Spleen (tissue), 11 donors: ENCODE data around the gene ATF4. TPM values are rescaled to one million over a fixed set of nuclear protein-coding genes. Genes with fewer than 3 reads are reported as not detected.
A peak's percentile ranks its signal among the peaks of the same experiment; 100 is the strongest.

ENCODE experiments used
- DNase-seq: peaks from one replicate; pipeline ENCODE4 v3.0.0-alpha.2; 2020
- H3K27ac ChIP-seq, 8 donors: fragments of 200-600 bp; sonication (generic) in 7 of 8; 1 replicate in 4 of 8; 2 replicates in 4 of 8; pipeline versions ENCODE4 v1.5.0 to v1.8.0; 2016 to 2021; ENCODE audit warnings: inconsistent platforms in 4 of 8, mild to moderate bottlenecking in 4 of 8, moderate library complexity in 1 of 8
- H3K27me3 ChIP-seq, 7 donors: fragments of 200-600 bp; sonication (generic) in 6 of 7; replicated peaks in 1 of 7; 1 replicate in 4 of 7; 2 replicates in 3 of 7; pipeline versions ENCODE4 v1.5.0 to v1.8.0; 2016 to 2021; ENCODE audit warnings: inconsistent platforms in 3 of 7, mild to moderate bottlenecking in 1 of 7
- H3K36me3 ChIP-seq, 6 donors: fragments of 200-600 bp; sonication (generic) in 5 of 6; 1 replicate in 4 of 6; 2 replicates in 2 of 6; pipeline versions ENCODE4 v1.5.0 to v1.8.0; 2016 to 2021; ENCODE audit warnings: inconsistent platforms in 2 of 6
- H3K4me1 ChIP-seq, 6 donors: fragments of 200-600 bp; sonication (generic) in 5 of 6; 1 replicate in 3 of 6; 2 replicates in 3 of 6; pipeline versions ENCODE4 v1.5.0 to v1.8.0; 2016 to 2021; ENCODE audit warnings: inconsistent platforms in 3 of 6
- H3K4me3 ChIP-seq, 8 donors: fragments of 200-600 bp; sonication (generic) in 7 of 8; 1 replicate in 4 of 8; 2 replicates in 4 of 8; pipeline versions ENCODE4 v1.5.0 to v1.8.0; 2016 to 2021; ENCODE audit warnings: inconsistent platforms in 4 of 8, mild to moderate bottlenecking in 4 of 8, moderate library complexity in 2 of 8
- H3K9me3 ChIP-seq, 8 donors: fragments of 200-600 bp; sonication (generic) in 7 of 8; 1 replicate in 4 of 8; 2 replicates in 4 of 8; pipeline versions ENCODE4 v1.5.0 to v1.8.0; 2016 to 2021; ENCODE audit warnings: inconsistent platforms in 4 of 8
- CTCF ChIP-seq, 11 experiments: fragments of 200-600 bp in 7 of 11; fragments of 450-650 bp in 4 of 11; sonication (generic) in 4 of 11; IDR thresholded peaks in 8 of 11; conservative IDR thresholded peaks in 3 of 11; 1 replicate in 7 of 11; 2 replicates in 4 of 11; pipeline versions ENCODE4 v1.4.0 to v1.8.0; 2016 to 2021; ENCODE audit warnings: antibody characterized with exemption in 11 of 11, inconsistent platforms in 4 of 11, mild to moderate bottlenecking in 1 of 11
- POLR2A ChIP-seq, 3 donors: fragments of 450-650 bp; IDR thresholded peaks; one replicate each; pipeline ENCODE4 v1.5.1; 2017; ENCODE audit warnings: antibody characterized with exemption in 3 of 3, mild to moderate bottlenecking in 1 of 3
- POLR2AphosphoS5 ChIP-seq, 3 donors: sonication (generic); formaldehyde crosslinking; IDR thresholded peaks; one replicate each; pipeline ENCODE4 v1.5.1; 2017; ENCODE audit warnings: antibody characterized with exemption in 3 of 3
- WGBS, 5 donors: extraction: QIAGEN DNeasy Blood & Tissue Kit in 3 of 5; methylation state at CpG; one replicate each; pipeline versions ENCODE4 v1.1.5 to v1.1.7; 2013 to 2018; 5-methylcytosine and 5-hydroxymethylcytosine counted together
- intact Hi-C: fragments of 100-400 bp; cut with DNase I; formaldehyde crosslinking; loops from one replicate; pipeline ENCODE4 v1.15.0; 2023; ENCODE audit warnings: low total_unique reads
- polyA plus RNA-seq, 3 donors: library from polyadenylated mRNA; stranded (reverse); fragments of 200-250 nt; gene quantifications; one replicate each; pipeline ENCODE4 v1.2.1, GENCODE V29; 2013
- total RNA-seq, 7 donors: library from RNA; depleted of rRNA in 3 of 7; stranded (reverse); fragments of >200 nt in 3 of 7; fragmentation: NEBNext Ultra II Directional in 4 of 7; extraction: Animal tissue kit (Norgen Biotek cat#: 25700) in 4 of 7; gene quantifications; one replicate each; pipeline versions ENCODE4 v1.1.0 to v1.2.1, GENCODE V29; 2016 to 2021
- donor health status: healthy with polysubstance abuse.
- donor health status: DM: no; HTN: no; CAD: no; lungs with moderate emphysema.
- donor health status: DM: no; HTN: no; CAD: no.
- donor health status: Bipolar disorder and iron deficiency.
- donor health status: healthy.
- donor health status: DM: no; HTN: no; CAD: no.
- donor health status: DM: yes; HTN: yes; CAD: no.

The ATF4 gene
- total and polyA plus RNA-seq, 10 donors, result 190 to 414 (median 274) TPM

DNA sequence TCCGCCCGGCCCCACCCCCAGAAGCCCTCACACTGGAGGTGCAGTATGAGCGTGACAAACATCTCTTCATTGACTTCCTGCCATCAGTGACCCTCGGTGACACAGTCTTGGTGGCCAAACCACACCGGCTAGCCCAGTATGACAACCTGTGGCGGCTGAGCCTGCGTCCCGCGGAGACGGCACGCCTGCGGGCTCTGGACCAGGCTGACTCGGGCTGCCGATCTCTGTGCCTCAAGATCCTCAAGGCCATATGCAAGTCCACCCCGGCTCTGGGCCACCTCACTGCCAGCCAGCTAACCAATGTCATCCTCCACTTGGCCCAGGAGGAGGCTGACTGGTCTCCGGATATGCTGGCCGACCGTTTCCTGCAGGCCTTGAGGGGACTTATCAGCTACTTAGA, 6.6 kb upstream of the ATF4 start:
- intact Hi-C loops, result loop anchor here (10.0 kb wide), 1 partner anchor 339 kb away; no protein-coding TSS in a partner anchor
- peak; percentile 40 to 74 (median 71) for TF ChIP-seq POLR2AphosphoS5 (IDR thresholded peaks at IDR 0.05)
- TF ChIP-seq POLR2A (IDR thresholded peaks at IDR 0.05), result no peak
- Histone ChIP-seq H3K9me3 (peaks cover 0 to 10% (median 0%) of the 10 kb centered on the region in 8 donors), H3K4me1 (peaks cover 4 to 67% (median 31%) of the 10 kb centered on the region in 6 donors), H3K36me3 (peaks cover 0 to 89% (median 74%) of the 10 kb centered on the region in 6 donors), H3K27ac (peak overlapping the region in 5 of 8 donors; percentile 23 to 67 (median 47)), H3K27me3 (no peaks in the 10 kb centered on the region), H3K4me3 (no peak overlapping the region)
- DNase-seq, result no peak
- WGBS, 5 donors, result 73 to 80% (median 80%) methylated on average over 14 to 18 of the region's 18 CpGs

GRCh38 chr22:39514373-39514973, 5.9 kb upstream of the ATF4 start:
- TF ChIP-seq CTCF (IDR thresholded peaks at IDR 0.05 in 8 of 11, conservative IDR thresholded peaks at IDR 0.05 in 3 of 11) (peak in 10 of 11 experiments; percentile 27 to 71 (median 64)), POLR2A (IDR thresholded peaks at IDR 0.05) (no peak)
- intact Hi-C loops, result loop anchor here (10.0 kb wide), 1 partner anchor 340 kb away; no protein-coding TSS in a partner anchor
- H3K36me3 ChIP-seq, result peaks cover 0 to 82% (median 69%) of the 10 kb centered on the region in 6 donors
- peaks cover 0 to 10% (median 0%) of the 10 kb centered on the region in 8 donors for H3K9me3 ChIP-seq
- H3K4me1 ChIP-seq, result peaks cover 10 to 67% (median 34%) of the 10 kb centered on the region in 6 donors
- no peak overlapping the region for H3K4me3 ChIP-seq
- no peaks in the 10 kb centered on the region for H3K27me3 ChIP-seq
- peak overlapping the region in 5 of 8 donors; percentile 1 to 67 (median 47) for H3K27ac ChIP-seq
- no peak for DNase-seq
- WGBS, 5 donors, result 54 to 70% (median 56%) methylated on average over 8 of the region's 8 CpGs

GRCh38 chr22:39515266-39516050, 4.9 kb upstream of the ATF4 start:
- Histone ChIP-seq H3K27ac (peak overlapping the region in 1 of 8 donors; percentile 67), H3K36me3 (peaks cover 0 to 73% (median 60%) of the 10 kb centered on the region in 6 donors), H3K4me3 (no peak overlapping the region), H3K27me3 (no peaks in the 10 kb centered on the region), H3K9me3 (peaks cover 0 to 10% (median 0%) of the 10 kb centered on the region in 8 donors), H3K4me1 (peaks cover 8 to 59% (median 30%) of the 10 kb centered on the region in 6 donors)
- no peak for DNase-seq
- 78 to 87% (median 86%) methylated on average over 8 to 12 of the region's 12 CpGs for WGBS, 5 donors
- TF ChIP-seq POLR2AphosphoS5 (IDR thresholded peaks at IDR 0.05) (no peak), CTCF (IDR thresholded peaks at IDR 0.05 in 8 of 11, conservative IDR thresholded peaks at IDR 0.05 in 3 of 11) (no peak), POLR2A (IDR thresholded peaks at IDR 0.05) (no peak)
- intact Hi-C loops, result loop anchor here (10.0 kb wide), 1 partner anchor 341 kb away; no protein-coding TSS in a partner anchor

DNA sequence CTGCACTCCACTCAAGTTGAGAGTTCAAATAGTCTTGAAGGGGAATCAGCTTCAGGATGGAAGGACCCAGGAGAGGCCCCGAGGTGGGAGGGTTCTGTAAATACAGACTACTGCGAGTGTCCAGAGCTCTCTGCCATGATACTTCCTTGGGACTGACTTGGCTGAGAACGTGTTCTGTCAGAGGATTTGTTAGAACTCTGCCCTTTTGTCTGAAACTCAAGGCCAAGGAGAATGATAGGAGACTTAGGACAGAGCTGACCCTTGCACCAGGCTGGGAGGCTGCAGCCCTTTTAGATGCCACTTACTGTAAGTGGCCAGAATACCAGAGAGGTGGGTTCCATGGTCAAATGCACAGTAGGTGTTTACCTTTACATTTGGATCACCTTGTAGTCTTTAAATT, 2.9 kb upstream of the ATF4 start:
- Histone ChIP-seq H3K27me3 (no peaks in the 10 kb centered on the region), H3K36me3 (peaks cover 0 to 68% (median 54%) of the 10 kb centered on the region in 6 donors), H3K4me1 (peaks cover 20 to 67% (median 44%) of the 10 kb centered on the region in 6 donors), H3K9me3 (peaks cover 0 to 10% (median 0%) of the 10 kb centered on the region in 8 donors), H3K27ac (no peak overlapping the region), H3K4me3 (no peak overlapping the region)
- TF ChIP-seq POLR2AphosphoS5 (IDR thresholded peaks at IDR 0.05) (no peak), POLR2A (IDR thresholded peaks at IDR 0.05) (no peak), CTCF (IDR thresholded peaks at IDR 0.05 in 8 of 11, conservative IDR thresholded peaks at IDR 0.05 in 3 of 11) (no peak)
- DNase-seq, result no peak
- intact Hi-C loops, result loop anchor here (10.0 kb wide), 1 partner anchor 343 kb away; no protein-coding TSS in a partner anchor
- WGBS, 5 donors, result 72 to 92% (median 87%) methylated on average over 3 of the region's 3 CpGs
